DMS79 (cell line): ENCODE data around the gene OMA1.
A peak's percentile ranks its signal among the peaks of the same experiment; 100 is the strongest.
"Not testable (repeated sequence)": the region's sequence is repeated elsewhere in the genome, so short reads cannot be mapped to it uniquely, and the experiment has no call there.

Source experiments
- DNase-seq: peaks from one replicate; lab custom pipeline; 2025; lab: John Stamatoyannopoulos, UW

Gene OMA1

DNA sequence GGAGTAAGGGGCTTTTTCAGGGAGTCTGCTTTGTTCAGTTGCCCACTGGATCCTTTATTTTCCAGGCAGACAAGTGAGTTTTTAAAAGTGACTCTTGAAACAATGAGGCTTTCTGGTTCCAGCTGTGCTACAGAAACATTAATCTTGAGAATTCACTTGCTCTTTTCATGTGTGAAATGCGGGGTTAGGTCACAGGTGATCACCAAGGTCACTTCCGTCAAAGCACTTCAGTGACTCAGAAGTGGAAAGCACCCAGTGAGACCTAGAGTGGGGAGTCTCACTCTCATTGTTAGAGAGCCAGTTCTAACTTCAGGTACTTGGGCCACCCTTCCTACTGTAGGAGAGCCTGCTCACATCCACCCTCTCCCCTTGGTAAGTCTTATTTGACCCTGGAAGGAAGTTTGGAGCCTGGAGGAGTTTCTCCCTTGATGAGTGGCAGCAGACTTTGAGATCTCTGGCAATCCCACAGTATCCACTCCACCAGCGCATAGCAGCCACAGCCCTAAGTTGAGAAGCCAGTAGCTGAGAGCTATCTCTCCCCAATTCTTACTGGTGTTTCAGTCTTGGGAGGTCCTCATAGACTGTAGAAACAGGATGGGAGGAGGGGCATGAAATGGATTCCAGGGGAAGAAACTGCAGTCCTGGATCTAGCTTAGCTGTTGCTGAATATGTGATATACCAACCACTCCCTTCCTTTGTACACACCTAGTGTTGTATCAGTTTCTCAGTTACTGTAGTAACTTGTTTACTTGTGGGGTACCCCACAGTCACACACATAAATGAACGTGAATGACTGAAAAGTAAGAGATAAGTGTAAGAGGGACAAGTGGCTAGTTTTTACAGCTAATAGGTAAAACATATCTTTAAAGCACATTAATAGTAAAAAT lies 27.4 kb upstream of the OMA1 start:
- DNase-seq = peak; percentile 23

DNA sequence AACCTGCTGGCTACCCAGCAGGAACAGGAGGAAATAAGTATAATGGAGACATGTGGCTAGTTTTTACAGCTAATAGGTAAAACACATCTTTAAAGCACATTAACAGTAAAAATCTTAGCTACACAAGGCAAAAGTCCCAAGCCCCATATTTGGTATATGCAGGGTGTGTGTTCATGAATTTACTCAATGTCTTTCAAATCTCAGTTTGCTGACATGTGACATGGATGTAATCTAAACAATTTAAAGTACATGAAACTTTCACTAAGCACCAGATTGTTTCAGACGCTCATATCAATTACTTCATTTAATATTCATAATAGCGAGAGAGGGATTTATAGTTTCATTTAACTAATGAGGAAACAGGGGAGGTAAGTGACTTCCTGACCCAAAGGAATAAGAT lies 26.6 kb upstream of the OMA1 start:
- DNase-seq = no peak

GRCh38 chr1:58572690-58573089 lies 26.2 kb upstream of the OMA1 start:
- DNase-seq = peak; percentile 73

- no peak for DNase-seq
Observed at GRCh38 chr1:58571616-58572015, 25.1 kb upstream of the OMA1 start.

DNA sequence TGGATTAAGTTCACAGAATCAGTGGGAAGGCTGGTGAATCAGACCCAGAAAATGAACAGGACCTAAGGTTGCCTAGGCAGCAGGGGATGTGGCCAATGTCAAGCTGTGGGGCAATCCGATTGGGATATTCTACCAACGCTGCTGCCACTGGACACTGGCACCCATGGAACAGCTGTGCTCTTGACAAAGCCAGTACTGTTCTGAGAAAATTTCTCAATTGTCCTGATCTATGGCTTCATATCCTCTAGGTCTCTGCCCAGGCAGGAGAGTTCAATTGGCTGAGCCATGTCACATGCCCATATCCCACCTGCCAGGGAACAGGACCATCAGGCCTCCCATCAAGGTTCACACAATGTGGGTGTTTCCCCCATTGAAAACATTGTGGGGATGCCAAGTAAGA lies 24.3 kb upstream of the OMA1 start:
- no peak for DNase-seq

- DNase-seq = no peak
Observed at GRCh38 chr1:58570094-58570493, 23.6 kb upstream of the OMA1 start.

- DNase-seq = no peak
Observed at GRCh38 chr1:58568911-58569310, 22.4 kb upstream of the OMA1 start.

DNA sequence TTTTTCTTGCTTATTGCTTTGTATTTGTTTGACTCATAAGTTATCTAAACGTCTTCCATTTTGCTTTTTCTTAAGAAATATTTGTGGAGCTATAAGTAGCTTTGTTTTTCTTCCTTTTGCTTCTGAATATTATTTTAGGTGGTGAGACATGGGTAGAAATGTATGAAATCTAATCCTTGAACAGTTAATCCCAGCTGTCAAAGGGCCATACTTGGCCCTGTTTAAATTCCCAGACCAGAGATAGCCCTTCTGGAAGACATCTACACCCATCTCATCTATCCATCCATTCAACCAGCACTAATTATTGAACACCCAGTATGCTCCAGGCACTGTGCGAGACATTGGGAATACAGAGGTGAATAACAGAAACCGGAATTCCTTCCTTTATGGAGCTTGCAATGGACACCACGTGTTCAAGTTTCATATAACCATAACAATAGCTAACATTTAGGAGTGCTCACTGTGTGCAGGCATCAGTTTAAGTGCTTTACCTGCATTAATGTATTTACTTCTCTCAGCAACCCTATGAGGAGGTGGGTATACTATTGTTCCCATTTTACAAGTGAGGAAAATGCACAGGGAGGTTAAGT lies 21.8 kb upstream of the OMA1 start:
- no peak for DNase-seq

- DNase-seq = no peak
Observed at GRCh38 chr1:58566339-58566738, 19.8 kb upstream of the OMA1 start.

DNA sequence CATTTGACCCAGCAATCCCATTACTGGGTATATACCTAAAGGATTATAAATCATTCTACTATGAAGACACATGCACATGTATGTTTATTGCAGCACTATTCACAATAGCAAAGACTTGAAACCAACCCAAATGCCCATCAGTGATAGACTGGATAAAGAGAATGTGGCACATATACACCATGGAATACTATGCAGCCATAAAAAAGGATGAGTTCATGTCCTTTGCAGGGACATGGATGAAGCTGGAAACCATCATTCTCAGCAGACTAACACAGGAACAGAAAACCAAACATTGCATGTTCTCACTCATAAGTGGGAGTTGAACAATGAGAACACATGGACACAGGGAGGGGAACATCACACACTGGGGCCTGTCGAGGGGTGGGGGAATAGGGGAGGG lies 17.2 kb upstream of the OMA1 start:
- not testable (repeated sequence) for DNase-seq

DNA sequence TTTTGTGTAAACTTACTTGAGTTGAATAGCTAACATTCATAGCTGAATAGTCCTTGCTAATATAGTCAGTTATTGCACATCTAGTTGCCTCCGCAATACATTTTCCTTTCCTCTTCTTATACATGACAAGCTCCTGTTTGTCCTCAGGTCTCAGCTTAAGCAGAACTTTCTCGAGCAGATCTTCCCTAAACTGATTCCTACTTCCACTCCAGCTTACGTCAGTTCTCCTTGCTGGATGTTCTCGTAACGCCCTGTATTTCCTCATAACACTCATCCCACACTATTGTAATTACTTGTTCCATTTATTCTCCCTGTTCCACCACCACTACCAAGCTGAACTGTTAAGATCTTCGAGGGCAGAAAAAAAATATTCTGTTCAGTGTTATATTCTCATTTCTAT lies 15.1 kb upstream of the OMA1 start:
- no peak for DNase-seq

- no peak for DNase-seq
Observed at GRCh38 chr1:58555393-58555792, 8.9 kb upstream of the OMA1 start.

GRCh38 chr1:58551186-58552140 lies 4.9 kb upstream of the OMA1 start:
- no peak for DNase-seq

DNA sequence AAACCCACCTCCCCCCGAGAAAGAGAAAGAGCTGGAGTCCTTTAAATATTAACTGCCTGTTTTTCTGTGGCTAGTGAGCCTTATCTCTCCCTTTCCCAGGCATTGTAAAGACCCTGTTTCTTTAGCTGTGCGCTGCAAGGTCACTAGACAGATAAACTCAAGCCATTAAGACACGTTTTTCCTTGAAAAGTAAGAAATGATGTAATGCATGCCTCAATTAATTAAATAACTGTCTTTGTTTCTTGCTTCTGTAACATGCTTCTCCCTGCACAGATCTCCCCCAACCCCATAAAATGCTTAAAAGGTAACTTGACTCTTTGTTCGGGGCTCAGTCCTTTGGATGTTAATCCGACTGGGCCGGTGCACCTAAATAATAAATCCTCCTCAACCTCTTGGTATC lies 2.8 kb upstream of the OMA1 start:
- DNase-seq = not testable (repeated sequence)

DNA sequence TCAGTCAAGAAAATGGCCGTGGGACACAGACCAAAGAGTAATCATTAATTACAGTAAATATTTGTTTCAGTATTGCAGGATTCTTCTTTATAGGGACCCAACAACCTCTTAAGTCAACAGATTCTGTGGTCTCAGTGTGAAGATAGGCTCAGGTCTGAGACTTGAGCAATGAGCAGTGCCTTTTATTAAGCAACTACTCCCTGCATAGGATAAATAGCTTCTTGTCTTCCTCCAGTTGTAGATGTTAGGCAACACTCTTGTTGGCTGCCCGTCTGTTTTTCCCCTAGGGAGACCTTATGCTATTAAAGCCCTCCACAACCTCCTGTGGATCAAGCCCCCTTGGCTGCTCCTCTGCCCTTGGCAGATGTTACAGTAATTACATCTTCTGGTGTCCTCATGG lies 1.8 kb upstream of the OMA1 start:
- DNase-seq = no peak

- peak; percentile 89 for DNase-seq
Observed at GRCh38 chr1:58545591-58546519, 671 bp downstream of the OMA1 start.

DNA sequence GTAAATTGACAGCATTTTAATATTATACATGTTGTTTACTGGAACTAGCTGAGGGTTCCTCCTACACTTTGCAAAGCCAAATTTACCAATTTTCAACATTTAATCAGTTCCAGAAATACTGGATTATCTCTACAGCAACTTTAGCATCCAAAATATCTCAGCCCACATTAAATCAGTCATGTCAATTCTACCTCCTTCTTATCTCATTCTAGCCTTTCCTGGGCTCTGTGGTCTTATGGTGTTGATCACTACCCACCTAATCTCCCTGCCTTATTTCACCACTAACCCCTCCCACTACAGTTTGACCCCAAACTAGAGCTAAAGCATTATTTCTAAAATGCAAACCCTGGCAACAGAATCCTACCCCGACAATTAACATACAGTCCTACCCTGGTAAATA lies 3.3 kb downstream of the OMA1 start:
- no peak for DNase-seq

DNA sequence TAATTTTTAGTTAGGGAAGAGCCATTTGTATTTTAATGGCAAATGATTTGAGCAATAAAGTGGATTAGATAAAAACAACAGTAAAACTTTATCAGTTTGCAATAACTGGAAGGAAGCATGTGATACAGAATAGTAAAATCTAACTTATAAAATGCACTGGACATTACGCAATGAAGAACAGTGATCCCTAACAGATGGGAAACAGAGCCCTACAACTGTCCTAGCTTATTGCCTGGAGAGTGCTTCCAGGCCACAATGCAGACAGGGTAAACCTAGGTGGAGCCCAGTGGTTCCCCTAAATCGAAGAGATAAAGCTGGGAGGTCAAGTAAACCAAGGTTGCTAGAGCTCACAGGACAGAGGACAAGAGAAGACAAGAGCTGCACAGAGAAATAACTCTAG lies 7.0 kb downstream of the OMA1 start:
- DNase-seq = no peak

DNA sequence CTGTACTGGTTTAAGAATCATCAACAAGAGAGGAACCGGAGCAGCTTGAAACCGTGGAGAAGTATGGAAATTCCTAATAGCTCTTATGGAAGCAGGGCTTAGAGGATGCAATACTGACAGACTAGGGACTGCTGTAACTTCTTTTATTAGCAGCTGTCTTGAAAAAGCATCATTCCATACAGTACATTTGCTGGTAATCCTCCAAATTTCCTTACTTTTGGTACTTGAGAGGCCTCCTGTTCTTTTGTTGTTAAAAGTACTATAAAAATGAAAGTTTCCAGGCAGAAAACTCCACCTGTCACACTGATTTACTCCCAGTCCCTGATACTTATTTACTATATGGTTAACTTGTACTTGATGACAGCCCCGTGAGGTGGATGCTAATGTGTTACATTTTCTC lies 7.7 kb downstream of the OMA1 start:
- no peak for DNase-seq

DNA sequence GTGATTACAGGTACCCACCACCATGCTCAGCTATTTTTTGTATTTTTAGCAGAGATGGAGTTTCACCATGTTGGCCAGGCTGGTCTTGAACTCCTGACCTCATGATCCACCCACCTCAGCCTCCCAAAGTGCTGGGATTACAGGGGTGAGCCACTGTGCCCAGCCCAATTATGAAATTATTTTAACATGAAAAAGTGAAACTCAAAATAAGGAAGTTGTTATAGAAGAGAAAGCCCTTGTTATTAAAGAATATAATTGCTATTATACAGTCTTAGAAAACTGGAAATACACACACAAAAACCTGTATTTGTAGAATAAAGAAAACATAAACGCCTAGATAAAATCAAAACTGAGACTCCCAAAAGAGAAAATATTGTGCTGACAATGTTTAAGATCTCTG lies 14.7 kb downstream of the OMA1 start:
- DNase-seq = not testable (repeated sequence)

GRCh38 chr1:58529284-58529683 lies 17.2 kb downstream of the OMA1 start:
- DNase-seq = no peak
